A549 (cell line): Measurements from ENCODE around the gene MTG1. TPM values are rescaled to one million over a fixed set of nuclear protein-coding genes. Genes with fewer than 3 reads are reported as not detected.

Source experiments
- ATAC-seq, 2 experiments: fragments of 200-7000 bp in 1 of 2; fragments of >200 bp in 1 of 2; cut with Nextera tagmentation in 1 of 2; cut with Tn5 transposase in 1 of 2; 3 replicates each; pipeline versions ENCODE4 v1.8.0 to v1.9.1; 2018 to 2020; ENCODE audit warnings: mild to moderate bottlenecking in 1 of 2, moderate library complexity in 1 of 2
- CTCF ChIA-PET: fragments of 300-600 bp; sonication (Branson Sonifier 250); formaldehyde crosslinking; extraction: SDS; loops from one replicate; lab custom pipeline; 2021; ENCODE audit warnings: antibody characterized with exemption, inconsistent platforms; lab: Yijun Ruan, JAX
- POLR2A ChIA-PET: fragments of 350-600 bp; formaldehyde crosslinking; extraction: SDS; loops from one replicate; lab custom pipeline; 2021; ENCODE audit warnings: antibody characterized with exemption, inconsistent platforms; lab: Yijun Ruan, JAX
- DNase-seq, 2 experiments: peaks; one replicate each; pipeline versions ENCODE4 v3.0.0 to v3.0.0-alpha.2; 2011 to 2016; ENCODE audit warnings: low read depth in 1 of 2, low spot score in 1 of 2
- FAIRE-seq: peaks from 2 replicates; lab custom pipeline; 2011; peaks lifted over from hg19 to GRCh38; lab: Jason Lieb, UNC
- H3K27ac ChIP-seq, 2 experiments: fragments of >200 bp; sonication (Bioruptor Twin); formaldehyde crosslinking; 3 replicates each; pipeline ENCODE4 v1.5.1; 2016 to 2017
- H3K4me1 ChIP-seq: fragments of >200 bp; sonication (Bioruptor Twin); formaldehyde crosslinking; 3 replicates; pipeline ENCODE4 v1.6.1; 2016
- H3K4me2 ChIP-seq: fragments of >200 bp; sonication (Bioruptor Twin); formaldehyde crosslinking; 3 replicates; pipeline ENCODE4 v1.6.1; 2016
- H3K4me3 ChIP-seq: fragments of >200 bp; sonication (Bioruptor Twin); formaldehyde crosslinking; 3 replicates; pipeline ENCODE4 v1.5.1; 2016
- H3K9me3 ChIP-seq: fragments of >200 bp; sonication (Bioruptor Twin); formaldehyde crosslinking; 3 replicates; pipeline ENCODE4 v1.6.1; 2016
- BCL3 ChIP-seq: fragments of >200 bp; sonication (Bioruptor Twin); formaldehyde crosslinking; IDR thresholded peaks from 3 replicates; pipeline ENCODE4 v1.6.1; 2016
- CHD2 ChIP-seq: fragments of 150-350 bp; IDR thresholded peaks from 2 replicates; pipeline ENCODE4 v1.6.1; 2014; ENCODE audit warnings: low read length; ENCODE audit not compliant: partially characterized antibody
- CTCF ChIP-seq: fragments of >200 bp; sonication (Bioruptor Twin); formaldehyde crosslinking; IDR thresholded peaks from 3 replicates; pipeline ENCODE4 v1.5.1; 2016
- E2F6 ChIP-seq: IDR thresholded peaks from 2 replicates; pipeline ENCODE4 v1.6.1; 2012; ENCODE audit warnings: low read depth, borderline replicate concordance
- EHMT2 ChIP-seq: fragments of 200-600 bp; sonication (generic); IDR thresholded peaks from 2 replicates; pipeline ENCODE4 v1.6.1; 2016; ENCODE audit warnings: antibody characterized with exemption, low read depth, mild to moderate bottlenecking, moderate library complexity
- ELK1 ChIP-seq: fragments of 150-350 bp; IDR thresholded peaks from 2 replicates; pipeline ENCODE4 v1.6.1; 2014; ENCODE audit warnings: low read depth, mild to moderate bottlenecking, low read length
- HES2 ChIP-seq: fragments of >200 bp; sonication (Bioruptor Twin); formaldehyde crosslinking; IDR thresholded peaks from 2 replicates; pipeline ENCODE4 v1.6.1; 2016
- HOXA7 ChIP-seq: fragments of 250-450 bp; sonication (Bioruptor Pico); IDR thresholded peaks from 2 replicates; pipeline ENCODE4 v1.5.0; 2020; ENCODE audit warnings: mild to moderate bottlenecking, moderate library complexity
- HOXB5 ChIP-seq: fragments of 250-450 bp; sonication (Bioruptor Pico); IDR thresholded peaks from 2 replicates; pipeline ENCODE4 v1.5.0; 2020; ENCODE audit warnings: mild to moderate bottlenecking, moderate library complexity
- KDM1A ChIP-seq: fragments of 200-600 bp; sonication (generic); IDR thresholded peaks from 2 replicates; pipeline ENCODE4 v1.6.1; 2016; ENCODE audit warnings: low read depth, mild to moderate bottlenecking
- MAZ ChIP-seq: fragments of 150-350 bp; IDR thresholded peaks from 2 replicates; pipeline ENCODE4 v1.6.1; 2014; ENCODE audit warnings: antibody characterized with exemption, low read depth, low read length, borderline replicate concordance
- NPAS2 ChIP-seq: fragments of 250-450 bp; sonication (Bioruptor Pico); IDR thresholded peaks from 2 replicates; pipeline ENCODE4 v1.8.0; 2022; ENCODE audit warnings: mild to moderate bottlenecking, moderate library complexity, borderline replicate concordance
- POLR2A ChIP-seq: IDR thresholded peaks from 2 replicates; pipeline ENCODE4 v1.6.1; 2012; ENCODE audit warnings: mild to moderate bottlenecking, low read length
- POLR2AphosphoS2 ChIP-seq: conservative IDR thresholded peaks from 2 replicates; pipeline ENCODE4 v1.6.1; 2012; ENCODE audit warnings: low read length, improper control_type of control experiment, inconsistent platforms
- RCOR1 ChIP-seq: fragments of 150-350 bp; IDR thresholded peaks from 2 replicates; pipeline ENCODE4 v1.6.1; 2014; ENCODE audit warnings: antibody characterized with exemption, low read length, low read depth
- RFX5 ChIP-seq: fragments of 450-650 bp; IDR thresholded peaks from 2 replicates; pipeline ENCODE4 v1.7.1; 2014; ENCODE audit warnings: antibody characterized with exemption, mild to moderate bottlenecking, moderate library complexity
- SREBF2 ChIP-seq: fragments of 450-650 bp; IDR thresholded peaks from 2 replicates; pipeline ENCODE4 v1.6.1; 2014; ENCODE audit warnings: mild to moderate bottlenecking, moderate library complexity
- USF2 ChIP-seq: fragments of 450-650 bp; IDR thresholded peaks from 2 replicates; pipeline ENCODE4 v1.6.1; 2014; ENCODE audit warnings: antibody characterized with exemption
- WGBS: methylation state at CpG from one replicate; pipeline ENCODE4 v1.1.6; 2017; ENCODE audit errors: missing lambda C conversion rate; 5-methylcytosine and 5-hydroxymethylcytosine counted together
- polyA plus RNA-seq, 4 experiments: library from polyadenylated mRNA; depleted of rRNA in 3 of 4; stranded (reverse); fragments of >200 nt; fragmentation: RNase III in 1 of 4; extraction: RNeasy Plus Mini Kit Qiagen cat#74134 plus additional on column Dnase treatment in 1 of 4; gene quantifications; 2 replicates in 3 of 4; 3 replicates in 1 of 4; pipeline ENCODE4 v1.2.3, GENCODE V29; 2011 to 2017

Gene MTG1
- polyA plus RNA-seq, 2 of the 4 experiments (the other 2 are of a cell fraction) = 60.3 to 67.2 TPM

- no peaks in the 10 kb centered on the region for H3K9me3 ChIP-seq
- H3K27ac ChIP-seq = no peak overlapping the region
- POLR2A ChIA-PET = no interaction called here
- no peaks in the 10 kb centered on the region for H3K4me1 ChIP-seq
- ATAC-seq (no peak), FAIRE-seq (no peak), DNase-seq (no peak)
- H3K4me2 ChIP-seq = no peak overlapping the region
- WGBS = 89% methylated on average over 20 of the region's 21 CpGs
- TF ChIP-seq POLR2AphosphoS2 (no peak), POLR2A (0 out of 2 replicates have a peak, but pooled peaks have one; percentile 6)
- CTCF ChIA-PET = interaction anchor here (1.4 kb wide), 1 partner anchor 73 kb away, joined by 3 read pairs; no protein-coding TSS in a partner anchor
- no peak overlapping the region for H3K4me3 ChIP-seq
These were observed 8.2 kb downstream of the MTG1 start for GRCh38 chr10:133401981-133402725.

GRCh38 chr10:133403359-133403758, 9.4 kb downstream of the MTG1 start:
- no peak for ATAC-seq
- POLR2A ChIA-PET = no interaction called here
- WGBS = 89% methylated on average over 16 of the region's 16 CpGs

GRCh38 chr10:133403784-133404183, 9.8 kb downstream of the MTG1 start:
- Histone ChIP-seq H3K4me3 (no peak overlapping the region), H3K4me1 (no peaks in the 10 kb centered on the region), H3K9me3 (no peaks in the 10 kb centered on the region), H3K4me2 (no peak overlapping the region), H3K27ac (no peak overlapping the region)
- no peak for ATAC-seq
- ChIA-PET POLR2A (no interaction called here), CTCF (no interaction called here)
- 91% methylated on average over 5 of the region's 5 CpGs for WGBS
- no peak for DNase-seq
- TF ChIP-seq NPAS2 (CRISPR knock-in tag) (no peak), RCOR1 (no peak), EHMT2 (no peak), HES2 (no peak), HOXB5 (CRISPR knock-in tag) (no peak), RFX5 (no peak), E2F6 (no peak), CTCF (no peak)
- no peak for FAIRE-seq

More at GRCh38 chr10:133403359-133403758, 9.4 kb downstream of the MTG1 start:
- TF ChIP-seq USF2 (no peak), SREBF2 (no peak), BCL3 (no peak), EHMT2 (no peak), KDM1A (no peak), CHD2 (no peak), ELK1 (no peak), MAZ (no peak), HOXA7 (no peak)
- FAIRE-seq (no peak), DNase-seq (no peak)
- no peak overlapping the region for H3K4me3 ChIP-seq
- H3K4me2 ChIP-seq = no peak overlapping the region
- no peaks in the 10 kb centered on the region for H3K4me1 ChIP-seq
- no peaks in the 10 kb centered on the region for H3K9me3 ChIP-seq
- CTCF ChIA-PET = no interaction called here
- H3K27ac ChIP-seq = no peak overlapping the region
